Gastroesophageal sphincter (tissue), 4 donors: ENCODE data around the gene WDR27. TPM values are rescaled to one million over a fixed set of nuclear protein-coding genes. Genes with fewer than 3 reads are reported as not detected.
"Not testable (repeated sequence)": the region's sequence is repeated elsewhere in the genome, so short reads cannot be mapped to it uniquely, and the experiment has no call there.

Source experiments
- ATAC-seq: fragments of 150-250 bp; one replicate; pipeline ENCODE4 v1.9.1; 2016; ENCODE audit warnings: mild to moderate bottlenecking, moderate library complexity
- H3K27ac ChIP-seq, 4 donors: fragments of 200-600 bp; sonication (generic) in 3 of 4; 1 replicate in 3 of 4; 2 replicates in 1 of 4; pipeline ENCODE4 v1.5.1; 2016 to 2019
- H3K27me3 ChIP-seq: fragments of 200-600 bp; sonication (generic); one replicate; pipeline ENCODE4 v1.5.1; 2019
- H3K36me3 ChIP-seq, 2 donors: fragments of 200-600 bp; sonication (generic); one replicate each; pipeline ENCODE4 v1.5.1; 2019; ENCODE audit warnings: control low read depth in 1 of 2
- H3K4me1 ChIP-seq, 3 donors: fragments of 200-600 bp; sonication (generic); 1 replicate in 2 of 3; 2 replicates in 1 of 3; pipeline ENCODE4 v1.5.1; 2016 to 2019; ENCODE audit warnings: control low read depth in 2 of 3
- H3K4me3 ChIP-seq, 2 donors: fragments of 200-600 bp; sonication (generic); one replicate each; pipeline ENCODE4 v1.5.1; 2019; ENCODE audit warnings: mild to moderate bottlenecking in 1 of 2, moderate library complexity in 1 of 2
- H3K9me3 ChIP-seq, 3 donors: fragments of 200-600 bp; sonication (generic); one replicate each; pipeline ENCODE4 v1.5.1; 2017 to 2019; ENCODE audit warnings: control low read depth in 2 of 3
- EP300 ChIP-seq: sonication (generic); formaldehyde crosslinking; IDR thresholded peaks from one replicate; pipeline ENCODE4 v1.6.1; 2017; ENCODE audit warnings: antibody characterized with exemption, mild to moderate bottlenecking
- POLR2A ChIP-seq, 2 donors: fragments of 450-650 bp; IDR thresholded peaks; one replicate each; pipeline ENCODE4 v1.6.1; 2017; ENCODE audit warnings: antibody characterized with exemption in 2 of 2, mild to moderate bottlenecking in 2 of 2, moderate library complexity in 1 of 2
- POLR2AphosphoS5 ChIP-seq: sonication (generic); formaldehyde crosslinking; IDR thresholded peaks from one replicate; pipeline ENCODE4 v1.6.1; 2017; ENCODE audit warnings: antibody characterized with exemption
- whole genome bisulfite sequencing, 2 donors: methylation state at CpG; one replicate each; pipeline ENCODE4 v1.1.5; 2018; ENCODE audit warnings: low coverage in 1 of 2; 5-methylcytosine and 5-hydroxymethylcytosine counted together
- total RNA-seq, 4 donors: library from RNA; depleted of rRNA; stranded (reverse); fragments of >200 nt; gene quantifications; one replicate each; pipeline ENCODE4 v1.1.0, GENCODE V29; 2016
- TF ChIP-seq, protein P1 (sequence below), 4 experiments: fragments of 200-600 bp in 2 of 4; fragments of 450-650 bp in 2 of 4; sonication (generic) in 1 of 4; IDR thresholded peaks; one replicate each; pipeline ENCODE4 v1.5.1; 2017 to 2019; ENCODE audit warnings: antibody characterized with exemption in 4 of 4, mild to moderate bottlenecking in 2 of 4, moderate library complexity in 2 of 4

WDR27 gene
- total RNA-seq, 4 donors from 2014 or later, result 10.0 to 35.0 (median 20.7) TPM

DNA sequence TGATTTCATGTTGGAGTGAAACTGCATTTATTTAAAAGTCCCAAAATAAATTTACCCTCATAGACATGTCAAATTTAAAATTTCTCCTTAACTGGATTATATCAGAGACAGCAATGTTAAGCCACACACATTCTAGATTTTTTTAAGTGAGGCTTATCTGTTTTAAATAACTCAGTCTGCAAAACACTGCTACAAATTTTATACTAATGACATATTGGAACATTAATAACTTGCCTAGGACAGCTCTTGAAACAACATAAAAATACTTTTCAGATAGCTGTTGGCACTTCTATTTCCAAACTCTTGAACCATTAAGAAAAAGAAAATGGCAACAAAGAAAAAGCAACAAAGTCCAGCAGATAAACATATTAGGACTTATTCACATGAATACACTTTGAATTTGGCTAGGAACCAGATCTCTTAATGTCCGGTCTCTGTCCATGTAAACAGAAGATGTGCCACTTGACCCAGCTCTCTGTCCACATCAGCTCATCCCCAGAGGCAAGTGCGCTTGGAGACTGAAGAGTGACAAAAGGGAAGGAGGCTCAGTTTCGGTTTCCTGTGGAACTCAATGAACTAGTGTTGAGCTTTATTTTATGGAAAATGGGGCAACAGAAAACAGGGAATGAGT lies 228.9 kb downstream of the WDR27 start:
- no peak overlapping the region for H3K27ac ChIP-seq
- WGBS, 2 donors, result 16 to 90% methylated on average over 2 to 3 of the region's 3 CpGs
- no peak for ATAC-seq
- no peaks in the 10 kb centered on the region for H3K27me3 ChIP-seq
- no peak overlapping the region for H3K4me3 ChIP-seq
- TF ChIP-seq, protein P1, sequence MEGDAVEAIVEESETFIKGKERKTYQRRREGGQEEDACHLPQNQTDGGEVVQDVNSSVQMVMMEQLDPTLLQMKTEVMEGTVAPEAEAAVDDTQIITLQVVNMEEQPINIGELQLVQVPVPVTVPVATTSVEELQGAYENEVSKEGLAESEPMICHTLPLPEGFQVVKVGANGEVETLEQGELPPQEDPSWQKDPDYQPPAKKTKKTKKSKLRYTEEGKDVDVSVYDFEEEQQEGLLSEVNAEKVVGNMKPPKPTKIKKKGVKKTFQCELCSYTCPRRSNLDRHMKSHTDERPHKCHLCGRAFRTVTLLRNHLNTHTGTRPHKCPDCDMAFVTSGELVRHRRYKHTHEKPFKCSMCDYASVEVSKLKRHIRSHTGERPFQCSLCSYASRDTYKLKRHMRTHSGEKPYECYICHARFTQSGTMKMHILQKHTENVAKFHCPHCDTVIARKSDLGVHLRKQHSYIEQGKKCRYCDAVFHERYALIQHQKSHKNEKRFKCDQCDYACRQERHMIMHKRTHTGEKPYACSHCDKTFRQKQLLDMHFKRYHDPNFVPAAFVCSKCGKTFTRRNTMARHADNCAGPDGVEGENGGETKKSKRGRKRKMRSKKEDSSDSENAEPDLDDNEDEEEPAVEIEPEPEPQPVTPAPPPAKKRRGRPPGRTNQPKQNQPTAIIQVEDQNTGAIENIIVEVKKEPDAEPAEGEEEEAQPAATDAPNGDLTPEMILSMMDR (IDR thresholded peaks at IDR 0.05), result no peak
- no peak for TF ChIP-seq POLR2AphosphoS5
- TF ChIP-seq EP300, result no peak
- no peak for TF ChIP-seq POLR2A (IDR thresholded peaks at IDR 0.05)
- peaks cover 0 to 26% (median 0%) of the 10 kb centered on the region in 3 donors for H3K9me3 ChIP-seq
- no peaks in the 10 kb centered on the region for H3K36me3 ChIP-seq
- H3K4me1 ChIP-seq, result no peaks in the 10 kb centered on the region

DNA sequence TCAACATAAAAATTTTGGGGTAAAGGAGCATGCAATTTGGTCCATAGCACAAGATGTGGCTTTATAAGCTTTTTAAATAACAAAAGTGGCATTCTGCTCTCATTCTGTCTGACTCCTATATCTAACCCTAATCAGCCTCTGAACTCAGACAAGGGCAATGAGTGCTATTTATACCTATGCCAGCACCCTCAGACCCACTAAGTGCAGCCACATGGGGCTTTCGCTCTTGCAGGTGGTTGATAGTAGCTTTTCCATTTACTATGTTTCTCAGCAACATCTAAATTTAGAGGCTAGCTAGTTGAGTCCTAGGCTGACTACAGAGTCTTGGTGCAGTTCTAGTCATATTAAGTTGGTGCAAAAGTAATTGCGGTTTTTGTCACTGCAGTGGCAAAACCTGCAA lies 231.0 kb downstream of the WDR27 start:
- H3K27ac ChIP-seq, result no peak overlapping the region
- TF ChIP-seq POLR2A (IDR thresholded peaks at IDR 0.05) (no peak), EP300 (no peak), POLR2AphosphoS5 (no peak)
- TF ChIP-seq, protein P1 (IDR thresholded peaks at IDR 0.05), result no peak
- H3K4me3 ChIP-seq, result no peak overlapping the region
- H3K4me1 ChIP-seq, result no peaks in the 10 kb centered on the region
- H3K9me3 ChIP-seq, result peaks cover 0 to 38% (median 0%) of the 10 kb centered on the region in 3 donors
- no peaks in the 10 kb centered on the region for H3K36me3 ChIP-seq
- ATAC-seq, result no peak
- 100% methylated on average over 1 to 2 of the region's 2 CpGs for WGBS, 2 donors
- H3K27me3 ChIP-seq, result no peaks in the 10 kb centered on the region

DNA sequence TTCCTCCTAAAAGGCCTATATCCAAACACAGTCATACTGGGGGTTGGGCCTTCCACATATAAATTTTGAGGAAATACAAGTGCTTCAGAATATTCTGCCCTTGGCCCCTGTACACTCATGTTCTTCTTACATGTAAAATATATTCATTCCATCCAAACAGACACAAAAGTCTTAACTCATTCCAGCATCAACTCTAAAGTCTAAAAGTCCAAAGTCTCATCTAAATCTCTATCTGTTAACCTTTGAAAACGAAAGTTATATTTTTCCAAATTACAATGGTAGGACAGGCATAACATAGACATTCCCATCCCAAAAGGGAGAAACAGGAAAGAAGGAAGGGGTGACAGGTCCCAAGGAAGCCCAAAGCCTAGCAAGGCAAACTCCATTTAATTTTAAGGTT lies 232.8 kb downstream of the WDR27 start:
- 83 to 90% methylated on average over 1 of the region's 1 CpG for WGBS, 2 donors
- no peak overlapping the region for H3K4me3 ChIP-seq
- TF ChIP-seq, protein P1 (IDR thresholded peaks at IDR 0.05), result no peak
- no peak for TF ChIP-seq POLR2A (IDR thresholded peaks at IDR 0.05)
- TF ChIP-seq EP300, result no peak
- no peak for TF ChIP-seq POLR2AphosphoS5
- H3K36me3 ChIP-seq, result no peaks in the 10 kb centered on the region
- ATAC-seq, result no peak
- H3K27me3 ChIP-seq, result no peaks in the 10 kb centered on the region
- no peaks in the 10 kb centered on the region for H3K4me1 ChIP-seq
- no peak overlapping the region for H3K27ac ChIP-seq
- H3K9me3 ChIP-seq, result peaks cover 0 to 24% (median 0%) of the 10 kb centered on the region in 3 donors

DNA sequence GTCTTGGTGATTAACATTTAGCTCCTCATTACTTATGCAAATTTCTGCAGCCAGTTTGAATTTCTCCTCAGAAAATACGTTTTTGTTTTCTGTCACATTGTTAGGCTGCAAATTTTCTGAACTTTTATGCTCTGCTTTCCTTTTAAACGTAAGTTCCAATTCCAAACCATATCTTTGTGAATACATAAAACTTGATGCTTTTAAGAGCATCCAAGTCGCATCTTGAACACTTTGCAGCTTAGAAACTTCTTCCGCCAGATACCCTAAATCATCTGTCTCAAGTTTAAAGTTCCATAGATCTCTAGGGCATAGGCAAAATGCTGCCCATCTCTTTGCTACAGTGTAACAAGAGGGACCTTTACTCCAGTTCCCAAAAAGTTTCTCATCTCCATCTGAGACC lies 234.1 kb downstream of the WDR27 start:
- WGBS, 2 donors, result 90 to 100% methylated on average over 2 to 4 of the region's 4 CpGs
- ATAC-seq, result not testable (repeated sequence)

DNA sequence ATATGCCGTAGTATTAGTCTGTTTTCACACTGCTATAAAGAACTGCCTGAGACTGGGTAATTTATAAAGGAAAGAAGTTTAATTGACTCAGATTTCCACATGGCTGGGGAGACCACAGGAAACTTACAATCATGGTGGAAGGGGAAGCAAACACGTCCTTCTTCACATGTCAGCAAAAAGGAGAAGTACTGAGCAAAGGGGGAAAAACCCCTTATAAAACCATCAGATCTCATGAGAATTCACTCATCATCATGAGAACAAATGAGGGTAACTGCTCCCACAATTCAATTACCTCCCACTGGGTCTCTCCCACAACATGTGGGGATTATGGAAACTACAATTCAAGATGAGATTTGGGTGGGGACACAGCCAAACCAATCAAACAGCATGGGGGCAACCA lies 235.6 kb downstream of the WDR27 start:
- not testable (repeated sequence) for H3K4me3 ChIP-seq, H3K27me3 ChIP-seq, ATAC-seq, H3K27ac ChIP-seq, H3K36me3 ChIP-seq, H3K4me1 ChIP-seq
- WGBS, 2 donors, result 80 to 90% methylated on average over 2 of the region's 2 CpGs
- H3K9me3 ChIP-seq, result peaks cover 0 to 18% (median 0%) of the 10 kb centered on the region in 3 donors

More for the DNA sequence above, 234.1 kb downstream of the WDR27 start:
- not testable (repeated sequence) for H3K27me3 ChIP-seq, H3K4me3 ChIP-seq, H3K27ac ChIP-seq, H3K36me3 ChIP-seq, H3K4me1 ChIP-seq
- peaks cover 0 to 18% (median 0%) of the 10 kb centered on the region in 3 donors for H3K9me3 ChIP-seq

DNA sequence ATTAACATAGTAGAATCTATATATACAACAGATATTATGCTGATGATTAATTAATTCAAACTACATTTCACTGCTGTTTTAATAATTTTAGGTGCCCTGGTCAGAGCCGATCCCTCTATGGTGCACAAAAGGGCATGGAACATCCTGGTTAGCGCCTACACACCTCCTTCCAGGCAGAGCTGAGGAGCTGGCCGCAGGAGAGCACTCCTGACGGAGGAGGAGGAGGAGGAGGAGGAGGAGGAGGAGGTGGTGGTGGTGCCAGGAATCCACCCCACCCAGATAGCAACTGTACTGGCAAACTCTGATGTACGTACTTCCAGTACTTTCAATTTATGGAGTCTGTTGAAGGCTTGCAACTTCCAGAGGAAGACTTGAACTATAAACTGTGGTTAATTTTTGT lies 244.1 kb downstream of the WDR27 start:
- Histone ChIP-seq H3K27me3 (no peaks in the 10 kb centered on the region), H3K4me3 (no peak overlapping the region), H3K36me3 (no peaks in the 10 kb centered on the region), H3K9me3 (peaks cover 0 to 16% (median 0%) of the 10 kb centered on the region in 3 donors), H3K27ac (no peak overlapping the region), H3K4me1 (peaks cover 0 to 2% (median 0%) of the 10 kb centered on the region in 3 donors)
- TF ChIP-seq, protein P1 (IDR thresholded peaks at IDR 0.05), result no peak
- TF ChIP-seq POLR2A (IDR thresholded peaks at IDR 0.05) (no peak), EP300 (no peak), POLR2AphosphoS5 (no peak)
- WGBS, 2 donors, result 100% methylated on average over 1 to 2 of the region's 5 CpGs
- no peak for ATAC-seq
